GM19397 (cell line): Measurements from ENCODE around the gene CLASP1.
"Not testable (repeated sequence)": the region's sequence is repeated elsewhere in the genome, so short reads cannot be mapped to it uniquely, and the experiment has no call there.

Experiments used
- ATAC-seq: cut with Tn5 transposase; IDR thresholded peaks from one replicate; pipeline ENCODE4 v1.9.1; 2021; ENCODE audit warnings: mild to moderate bottlenecking, moderate library complexity; ENCODE audit not compliant: unreplicated experiment

CLASP1 gene

GRCh38 chr2:121587131-121587530 is 62.1 kb downstream of the CLASP1 start:
- ATAC-seq = no peak

DNA sequence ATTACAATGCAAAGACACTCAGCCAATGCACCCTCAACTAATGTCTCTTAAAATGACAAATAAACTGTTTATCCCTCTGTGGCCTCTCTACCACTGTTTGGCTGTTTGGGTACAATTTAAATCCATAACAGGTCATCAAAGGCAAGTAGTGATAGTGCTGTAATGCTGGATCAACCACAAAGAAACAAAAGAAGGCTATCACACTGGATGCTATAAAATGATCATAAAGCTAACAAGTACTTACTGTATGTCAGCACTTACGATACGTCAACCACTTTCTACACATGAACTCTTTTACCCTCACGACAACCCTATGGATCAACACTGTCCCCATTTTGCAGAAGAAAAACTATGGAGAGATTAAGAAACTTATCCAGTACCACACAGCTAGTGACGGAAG is 64.5 kb downstream of the CLASP1 start:
- ATAC-seq = no peak

DNA sequence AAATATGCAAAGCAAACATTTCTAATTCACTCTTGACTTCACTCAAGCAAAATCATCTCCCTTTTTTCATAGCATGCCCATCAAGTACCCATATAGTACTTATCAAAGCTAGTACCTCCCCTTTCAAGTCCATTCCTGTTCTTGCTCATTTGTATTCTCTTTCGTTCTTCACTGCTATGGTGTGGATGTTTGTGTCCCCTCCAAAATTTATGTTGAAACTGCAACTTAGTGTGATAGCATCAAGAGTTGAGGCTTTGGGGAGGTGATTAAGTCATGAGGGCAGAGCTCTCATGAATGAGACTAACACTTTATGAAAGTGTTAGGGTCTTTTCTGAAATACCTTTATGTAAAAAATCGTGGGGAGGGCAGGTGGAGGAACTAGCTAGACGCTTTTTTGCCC is 65.7 kb downstream of the CLASP1 start:
- no peak for ATAC-seq

GRCh38 chr2:121582272-121582671 is 67.0 kb downstream of the CLASP1 start:
- ATAC-seq = no peak

DNA sequence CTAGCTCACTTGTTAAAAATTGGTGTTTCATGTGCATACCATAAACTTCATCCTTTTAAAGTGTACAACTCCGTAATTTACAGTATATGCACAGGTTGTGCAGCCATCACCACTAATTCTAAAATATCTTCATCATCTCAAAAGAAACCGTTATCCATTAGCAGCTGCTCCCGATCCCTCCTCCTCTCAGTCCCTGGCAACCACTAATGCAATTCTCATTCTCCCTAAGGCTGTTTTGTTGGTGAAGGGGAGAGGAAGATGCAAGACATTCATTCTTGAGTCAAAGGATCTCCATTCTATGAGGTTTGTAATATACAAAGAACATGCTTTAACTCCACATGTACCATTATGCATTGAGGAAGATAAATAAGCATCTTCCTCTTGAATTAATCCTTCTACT is 70.0 kb downstream of the CLASP1 start:
- ATAC-seq = no peak

DNA sequence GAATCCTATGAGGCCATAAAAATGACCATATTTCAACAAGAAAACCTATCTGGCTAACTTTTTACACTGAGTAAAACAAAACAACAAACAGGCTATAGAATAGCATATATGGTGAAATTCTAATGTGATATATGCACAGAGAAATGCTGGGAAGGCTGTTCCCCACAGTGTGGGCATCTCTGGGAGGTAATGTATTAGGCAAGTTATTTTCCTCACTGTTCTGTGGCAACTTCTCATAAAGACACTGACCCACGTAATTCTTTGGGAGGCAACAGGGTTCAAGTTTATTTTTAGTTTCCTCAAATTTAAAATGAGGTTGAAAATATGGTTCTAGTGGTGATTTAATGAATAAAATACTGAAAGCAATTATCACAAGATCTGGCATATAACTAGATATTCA is 71.9 kb downstream of the CLASP1 start:
- no peak for ATAC-seq

GRCh38 chr2:121576263-121576662 is 73.0 kb downstream of the CLASP1 start:
- no peak for ATAC-seq

DNA sequence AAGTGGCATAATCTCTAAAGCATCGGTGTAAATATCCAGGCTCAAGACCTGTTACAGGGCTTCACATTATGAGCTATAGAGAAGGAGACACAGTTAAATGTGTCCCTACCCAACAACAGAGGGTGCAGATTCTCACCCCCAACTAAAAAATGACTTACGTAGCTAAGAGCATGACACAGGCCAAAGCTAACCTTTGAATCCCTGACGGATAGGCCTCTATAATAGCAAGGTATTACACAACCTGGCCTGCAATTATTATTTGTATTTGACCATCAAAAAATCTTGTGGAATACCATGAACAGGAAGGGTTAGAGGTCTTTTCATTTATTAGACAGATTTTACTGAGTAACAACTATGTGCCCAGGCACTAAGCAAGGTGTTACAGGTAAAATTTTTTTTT is 73.5 kb downstream of the CLASP1 start:
- ATAC-seq = no peak

- no peak for ATAC-seq
Observed at GRCh38 chr2:121570667-121571055, 78.6 kb downstream of the CLASP1 start.

- no peak for ATAC-seq
Observed at GRCh38 chr2:121570036-121570666, 79.1 kb downstream of the CLASP1 start.

- no peak for ATAC-seq
Observed at GRCh38 chr2:121567957-121568409, 81.3 kb downstream of the CLASP1 start.

- ATAC-seq = no peak
Observed at GRCh38 chr2:121567452-121567851, 81.8 kb downstream of the CLASP1 start.

DNA sequence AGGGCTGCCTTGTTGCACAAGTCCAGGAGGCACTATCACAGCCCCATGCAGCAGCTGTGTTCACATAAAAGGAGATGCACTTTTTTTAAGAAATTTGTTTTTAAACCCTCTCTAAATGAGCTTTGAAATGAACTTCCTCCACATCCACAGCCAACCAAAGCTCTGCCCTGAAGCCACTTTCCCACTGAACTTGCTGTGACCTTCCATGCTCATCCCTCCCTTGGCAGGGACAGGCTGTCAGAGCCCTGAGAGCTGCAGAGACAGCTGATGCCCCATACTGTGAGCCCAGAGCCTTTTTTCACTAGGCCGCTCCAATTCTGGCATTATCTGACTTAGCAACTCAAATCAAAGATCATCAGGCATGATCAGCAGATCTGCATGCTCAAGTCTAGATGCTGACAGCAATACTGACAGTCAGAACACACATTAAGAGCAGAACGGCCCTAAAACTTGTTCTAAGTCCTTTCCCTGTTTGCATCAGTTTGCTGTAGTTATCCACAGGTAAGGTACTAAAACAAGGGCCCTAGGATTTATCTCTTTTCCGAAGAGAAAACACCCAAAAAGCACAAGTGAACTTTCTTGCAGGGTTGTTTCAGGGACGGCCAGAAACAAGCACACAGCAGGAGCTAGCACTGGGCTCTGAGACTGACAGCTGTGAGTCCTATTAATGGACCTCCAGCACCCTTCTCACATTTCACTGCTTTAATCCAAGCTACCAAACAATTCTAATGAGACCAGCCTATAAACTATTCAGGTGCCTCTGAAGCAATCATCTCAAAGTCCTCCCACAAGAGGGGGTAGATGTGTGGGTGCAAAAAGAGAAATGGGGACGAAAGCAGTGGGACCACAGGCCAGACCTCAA is 83.6 kb downstream of the CLASP1 start:
- no peak for ATAC-seq

DNA sequence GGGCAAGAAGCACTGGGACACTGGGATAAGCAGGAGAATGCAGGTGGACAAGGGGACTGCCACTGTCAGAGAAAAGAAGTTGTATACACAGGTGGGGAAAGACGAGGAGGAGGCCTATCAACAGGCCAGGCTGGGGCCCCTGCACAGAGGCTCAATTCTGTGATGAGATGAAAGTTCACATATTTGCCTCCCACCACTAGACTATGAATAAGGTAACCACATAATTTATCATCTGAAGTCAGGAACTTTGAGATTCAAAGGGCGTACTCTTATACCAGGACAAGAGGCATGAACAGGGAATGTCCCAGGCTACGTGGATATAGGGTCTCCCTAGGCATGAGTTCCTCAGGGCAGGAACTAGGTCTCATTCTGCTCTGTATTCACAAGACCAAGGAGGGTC is 84.4 kb downstream of the CLASP1 start:
- ATAC-seq = no peak

- ATAC-seq = not testable (repeated sequence)
Observed at GRCh38 chr2:121563754-121564153, 85.5 kb downstream of the CLASP1 start.

GRCh38 chr2:121562269-121563176 is 86.7 kb downstream of the CLASP1 start:
- ATAC-seq = no peak

GRCh38 chr2:121561617-121562268 is 87.5 kb downstream of the CLASP1 start:
- ATAC-seq = no peak

- ATAC-seq = no peak
Observed at GRCh38 chr2:121558329-121558728, 90.9 kb downstream of the CLASP1 start.

DNA sequence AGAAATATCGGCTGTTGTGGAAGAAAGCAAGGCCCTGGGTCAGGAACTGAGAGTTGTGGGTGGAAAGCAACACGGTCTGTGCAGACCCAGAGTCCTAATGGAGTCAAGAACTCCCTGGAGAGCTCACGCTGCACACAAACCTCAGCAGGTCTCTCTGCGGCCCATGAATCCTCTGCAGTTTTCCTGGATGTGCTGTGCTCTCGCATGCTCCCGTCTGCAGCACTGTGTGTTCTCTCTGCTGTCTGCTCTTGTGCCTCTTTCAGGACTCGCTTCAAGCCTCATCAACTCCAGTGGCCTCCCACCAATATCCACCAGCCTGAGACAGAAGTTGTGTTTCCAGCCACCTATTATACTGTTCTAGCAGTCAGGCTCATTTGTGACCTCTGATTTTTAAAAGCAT is 94.3 kb downstream of the CLASP1 start:
- no peak for ATAC-seq

GRCh38 chr2:121552477-121553180 is 96.6 kb downstream of the CLASP1 start:
- not testable (repeated sequence) for ATAC-seq
